HG03354 (cell line): ENCODE measurements around the gene OR6J1.

Experiments used
- ATAC-seq: cut with Tn5 transposase; IDR thresholded peaks from one replicate; pipeline ENCODE4 v1.9.1; 2021; ENCODE audit warnings: mild to moderate bottlenecking; ENCODE audit not compliant: unreplicated experiment, poor library complexity, severe bottlenecking

Gene OR6J1

GRCh38 chr14:22613736-22614239, 30.4 kb downstream of the OR6J1 start:
- no peak for ATAC-seq

- no peak for ATAC-seq
These were observed 31.0 kb downstream of the OR6J1 start for GRCh38 chr14:22613106-22613695.

DNA sequence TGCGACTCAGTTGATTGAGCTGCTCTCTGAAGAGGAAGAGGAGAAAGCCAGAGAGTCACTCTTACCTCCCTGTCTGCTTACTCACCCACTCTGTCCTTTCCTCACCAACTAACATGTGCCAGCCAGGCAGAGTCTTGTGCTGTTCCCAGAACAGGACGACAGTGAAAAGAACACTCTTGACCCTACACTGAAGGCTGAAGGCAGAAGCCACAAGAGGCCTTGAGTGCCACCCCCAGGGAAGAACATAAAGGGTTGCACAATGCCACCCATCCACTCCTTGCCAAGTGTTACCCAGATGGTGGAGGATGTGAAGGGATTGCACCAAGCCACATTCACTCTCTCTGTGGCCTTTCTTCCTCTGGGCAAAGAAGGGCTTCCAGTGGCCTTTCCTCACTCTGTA, 33.2 kb downstream of the OR6J1 start:
- no peak for ATAC-seq

DNA sequence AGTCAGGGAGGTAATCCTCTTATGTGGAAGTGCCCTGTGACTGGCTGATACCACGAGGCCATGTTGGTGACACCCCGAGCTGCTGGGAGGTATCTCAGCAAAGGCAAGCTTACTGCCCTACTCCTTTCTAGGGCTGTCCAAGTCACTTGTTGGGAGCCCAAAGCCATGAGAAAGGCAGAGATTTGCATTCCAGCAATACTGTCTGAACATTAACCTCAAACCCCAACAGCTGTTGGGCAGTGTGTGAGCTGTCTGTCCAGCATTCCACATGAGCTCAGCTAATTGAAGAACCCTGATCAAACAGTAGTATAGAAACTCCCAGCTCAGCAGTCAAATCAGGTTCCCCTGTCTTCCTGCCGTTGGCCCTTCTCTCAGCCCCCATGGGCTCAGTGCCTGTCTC, 36.9 kb downstream of the OR6J1 start:
- ATAC-seq: no peak

DNA sequence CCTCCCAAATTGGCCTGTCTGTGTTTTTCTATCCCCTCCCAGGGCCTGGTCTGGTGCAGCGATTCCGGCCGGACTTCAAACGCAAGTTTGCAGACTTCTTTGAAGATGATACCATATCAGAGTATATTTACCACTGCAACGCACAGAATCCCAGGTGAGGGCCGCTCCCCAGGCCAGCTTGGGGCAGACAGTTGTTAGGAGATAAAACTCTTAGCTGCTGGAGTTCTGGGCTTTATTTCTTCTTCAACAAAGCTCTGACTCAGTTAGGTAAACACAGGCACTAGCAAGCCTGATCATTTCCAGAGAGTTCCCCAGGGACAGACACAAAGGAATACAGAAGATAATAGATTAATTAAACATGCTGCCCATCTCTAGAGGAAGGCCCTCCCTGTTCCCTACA, 37.8 kb downstream of the OR6J1 start:
- no peak for ATAC-seq

DNA sequence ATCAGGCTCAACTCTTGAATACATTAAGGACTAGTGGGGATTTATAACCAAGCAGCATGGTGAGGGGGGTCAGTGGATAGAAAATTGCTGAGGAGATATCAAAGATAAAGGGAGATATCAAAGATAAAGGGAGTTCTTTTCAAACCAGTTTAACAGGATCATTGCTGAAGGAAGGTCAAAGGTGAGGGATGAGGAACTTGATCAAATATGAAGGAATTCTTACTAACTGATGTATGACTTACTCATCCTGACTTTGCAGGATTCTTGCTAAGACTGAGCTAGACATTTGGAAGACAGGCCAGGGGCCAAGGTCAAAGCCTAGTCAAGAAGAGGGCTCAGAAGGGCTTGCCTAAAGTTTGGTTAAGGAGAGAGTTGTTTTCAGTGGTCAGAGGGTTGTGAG, 41.3 kb downstream of the OR6J1 start:
- no peak for ATAC-seq

- no peak for ATAC-seq
These were observed 42.2 kb downstream of the OR6J1 start for GRCh38 chr14:22601996-22602395.

DNA sequence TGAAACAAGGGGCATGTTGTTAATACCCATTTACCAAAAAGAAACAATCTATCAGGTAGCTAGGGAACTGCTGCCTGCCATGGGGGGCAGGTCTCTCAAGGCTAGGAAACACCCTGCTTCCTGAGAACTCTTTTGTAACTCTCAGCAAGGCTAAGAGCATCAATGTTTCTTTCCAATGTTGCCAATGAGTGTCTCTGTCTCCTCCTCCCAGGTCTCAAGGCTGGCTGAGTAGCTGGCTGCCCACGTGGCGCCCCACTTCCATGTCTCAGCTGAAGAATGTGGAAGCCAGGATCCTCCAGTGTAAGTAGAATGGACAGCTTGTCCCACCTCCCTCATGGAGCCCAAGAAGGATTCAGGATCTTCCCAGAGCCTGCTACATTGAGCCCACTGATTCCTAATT, 42.7 kb downstream of the OR6J1 start:
- no peak for ATAC-seq

- ATAC-seq: no peak
These were observed 44.1 kb downstream of the OR6J1 start for GRCh38 chr14:22600027-22600426.

GRCh38 chr14:22599349-22599748, 44.8 kb downstream of the OR6J1 start:
- no peak for ATAC-seq

DNA sequence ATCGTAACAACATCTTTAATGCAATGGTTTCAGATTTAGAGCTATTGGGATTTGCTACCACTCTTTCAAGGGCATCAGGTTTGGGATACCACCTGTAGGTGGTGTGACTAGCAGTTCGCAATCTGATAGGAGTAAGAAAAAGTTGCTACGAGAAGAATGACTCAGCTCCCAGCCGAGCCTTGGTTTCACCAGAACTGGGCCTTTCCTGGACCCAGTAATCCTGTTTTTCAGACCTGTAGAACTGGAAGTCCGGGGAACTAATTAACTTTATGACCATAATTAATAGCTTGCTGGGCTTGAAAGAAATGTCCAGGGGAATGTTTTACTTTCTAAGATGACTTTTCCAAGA, 45.3 kb downstream of the OR6J1 start:
- ATAC-seq: peak; percentile 42

DNA sequence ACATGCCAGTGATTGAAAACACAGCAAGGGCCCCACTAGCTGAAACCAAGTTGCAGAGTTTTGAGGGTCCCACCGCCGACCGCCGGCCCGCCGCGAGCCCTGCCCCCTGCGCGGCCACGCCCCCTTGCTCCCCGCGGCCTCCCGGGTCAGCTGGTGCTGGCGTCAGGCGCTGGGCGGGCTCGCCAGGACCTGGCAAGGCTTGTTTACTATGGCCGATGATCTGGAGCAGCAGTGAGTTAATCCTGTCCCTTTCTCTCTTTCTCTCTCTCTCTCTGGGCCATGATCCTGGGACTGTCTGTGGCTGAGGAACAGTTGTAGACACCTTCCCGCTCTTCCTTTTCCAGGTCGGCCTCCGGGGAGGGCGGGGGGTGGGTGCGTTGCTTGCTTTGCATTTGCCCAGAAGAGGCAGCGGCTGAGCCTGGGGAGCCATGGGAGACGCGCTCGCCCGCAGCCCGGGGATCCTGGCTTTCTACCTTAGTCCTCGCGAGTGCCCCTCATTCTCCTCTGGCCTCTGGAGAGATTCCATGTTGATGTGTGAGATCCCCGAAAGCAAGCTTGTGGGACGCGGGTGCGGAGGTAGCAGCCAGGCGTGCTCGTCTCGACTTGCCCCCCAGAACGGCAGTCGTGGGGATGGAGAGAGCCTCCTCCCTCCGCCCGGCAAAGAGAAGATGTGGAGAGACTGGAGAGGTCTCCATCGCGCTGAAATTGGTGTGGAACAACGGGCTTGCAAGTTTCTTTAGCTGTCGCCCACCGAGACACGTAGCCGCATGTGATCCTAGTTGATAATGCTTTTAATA, 45.9 kb downstream of the OR6J1 start, which contains the start of gene ABHD4:
Gene ABHD4 (plus strand): TSS at position 202 of the 797 bp plus-strand sequence. CDS start 7 bp downstream, at position 209.
- peak; percentile 72 for ATAC-seq

GRCh38 chr14:22597771-22598098, 46.4 kb downstream of the OR6J1 start:
- no peak for ATAC-seq

DNA sequence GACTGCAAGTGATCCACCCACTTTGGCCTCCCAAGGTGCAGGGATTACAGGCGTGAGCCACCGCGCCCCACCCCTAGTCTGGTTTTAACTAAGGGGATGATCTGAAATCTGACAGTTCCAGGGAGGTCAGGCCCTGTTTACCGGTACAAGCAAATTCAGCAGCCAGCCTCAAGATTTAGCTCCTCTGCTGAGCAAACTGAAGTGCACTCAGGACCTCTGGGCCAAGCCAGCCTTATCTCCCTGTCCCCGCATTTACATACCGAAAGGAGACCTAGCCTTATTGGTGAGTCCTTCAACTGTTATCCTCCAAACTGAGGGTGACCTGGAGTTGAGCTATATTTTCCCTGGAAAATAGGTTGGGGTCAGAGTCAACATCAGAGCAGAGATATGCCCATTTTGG, 46.9 kb downstream of the OR6J1 start:
- ATAC-seq: no peak

DNA sequence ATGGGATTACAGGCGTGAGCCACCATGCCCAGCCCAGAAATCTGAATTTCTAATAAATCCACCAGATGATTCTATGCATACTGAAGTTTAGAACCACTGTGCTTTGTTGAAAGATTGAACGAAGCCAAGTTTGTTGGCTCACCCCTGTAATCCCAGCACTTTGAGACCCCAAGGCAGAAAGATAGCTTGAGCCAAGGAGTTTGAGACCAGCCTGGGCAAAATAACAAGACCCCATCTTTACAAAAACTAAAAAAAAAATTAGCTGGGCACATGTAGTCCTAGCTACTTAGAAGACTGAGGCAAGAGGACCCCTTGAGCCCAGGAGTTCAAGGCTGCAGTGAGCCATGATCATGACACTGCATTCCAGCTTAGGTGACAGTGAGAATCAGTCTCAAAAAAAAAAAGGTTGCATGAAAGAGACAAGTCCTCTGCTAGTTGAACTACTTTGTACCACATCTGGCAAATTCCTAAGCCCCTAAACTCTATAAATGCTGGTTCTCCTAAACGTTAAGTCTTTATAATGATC, 47.7 kb downstream of the OR6J1 start:
- ATAC-seq: no peak

DNA sequence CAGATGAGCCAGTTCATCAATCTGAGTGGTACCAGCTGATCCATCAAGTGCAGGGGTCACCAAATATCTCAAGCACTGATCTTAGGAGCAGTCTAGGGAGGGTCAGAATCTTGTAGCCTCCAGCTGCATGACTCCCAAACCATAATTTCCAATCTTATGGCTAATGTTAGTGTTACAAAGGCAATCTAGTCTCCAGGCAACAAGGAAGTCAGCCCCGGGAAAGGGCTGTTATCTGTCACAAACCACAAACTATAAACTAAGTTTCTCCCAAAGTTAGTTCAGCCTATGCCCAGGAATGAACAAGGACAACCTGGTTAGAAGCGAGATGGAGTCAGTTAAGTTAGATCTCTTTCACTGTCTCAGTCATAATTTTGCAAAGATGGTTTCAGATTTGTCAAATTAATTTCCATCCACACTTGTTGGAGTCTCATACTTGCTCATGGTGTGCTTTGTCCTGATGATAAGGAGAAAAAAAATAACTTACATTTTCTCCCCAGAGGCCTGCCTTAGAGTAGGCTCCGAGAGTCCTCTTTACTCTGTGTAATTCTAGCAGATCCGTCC, 49.9 kb downstream of the OR6J1 start:
- no peak for ATAC-seq

DNA sequence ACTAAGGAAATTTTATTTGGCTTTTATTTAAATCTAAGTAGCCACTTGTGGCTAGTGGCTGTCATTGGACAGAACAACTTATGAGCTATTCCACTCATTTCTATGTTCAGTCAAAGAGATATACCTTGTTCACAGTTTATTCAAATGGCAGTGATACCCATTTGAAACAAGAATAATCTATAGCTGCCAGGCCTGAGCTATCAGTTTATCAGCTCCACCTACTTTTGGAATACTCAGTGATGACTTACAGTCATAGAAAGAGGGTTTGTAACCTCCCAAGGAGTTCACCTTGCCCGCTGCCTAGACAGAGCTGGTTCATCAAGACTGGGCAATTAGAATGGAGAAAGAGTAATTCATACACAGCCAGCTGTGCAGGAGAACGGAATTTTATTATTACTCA, 50.6 kb downstream of the OR6J1 start:
- no peak for ATAC-seq

GRCh38 chr14:22593189-22593588, 51.0 kb downstream of the OR6J1 start:
- ATAC-seq: no peak

DNA sequence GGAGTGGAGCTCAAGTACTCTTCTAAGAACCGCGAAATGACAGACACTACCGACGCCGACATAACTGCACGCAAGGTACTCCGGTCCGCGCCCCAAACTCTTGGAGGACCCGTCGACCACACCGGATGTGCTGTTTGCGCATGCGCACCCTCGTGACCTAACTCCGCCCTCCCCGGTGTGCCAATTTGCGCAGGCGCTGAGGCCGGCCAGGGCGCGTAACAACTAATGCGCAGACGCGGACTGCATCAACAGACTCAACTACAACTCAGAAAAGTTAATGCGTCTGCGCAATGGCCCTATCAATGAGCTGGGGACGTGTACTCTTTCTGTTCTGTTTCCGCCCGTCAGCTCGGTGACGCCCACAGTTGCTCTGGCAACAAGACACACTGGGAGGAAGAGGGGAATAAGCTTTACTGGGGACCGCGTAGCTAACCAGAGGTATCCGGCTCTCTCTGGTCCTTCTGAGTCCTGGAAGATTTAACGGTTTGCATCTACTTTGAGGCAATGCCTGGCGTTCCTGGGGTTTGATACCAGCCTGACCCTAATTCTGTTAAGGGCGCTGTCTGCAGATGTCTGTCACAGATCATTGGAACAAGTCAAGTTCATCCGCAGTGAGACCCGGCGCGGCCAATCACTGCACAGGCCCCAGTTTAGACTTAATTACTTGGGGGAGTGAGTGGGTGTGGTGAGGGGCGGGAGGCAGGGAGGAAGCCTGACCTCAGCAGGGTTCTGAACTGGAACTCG, 54.9 kb downstream of the OR6J1 start, which contains the start of gene DAD1:
Gene DAD1 (minus strand): TSS at position 129 of the 744 bp plus-strand sequence. CDS start 67 bp downstream, at position 62.
- peak; percentile 90 for ATAC-seq

DNA sequence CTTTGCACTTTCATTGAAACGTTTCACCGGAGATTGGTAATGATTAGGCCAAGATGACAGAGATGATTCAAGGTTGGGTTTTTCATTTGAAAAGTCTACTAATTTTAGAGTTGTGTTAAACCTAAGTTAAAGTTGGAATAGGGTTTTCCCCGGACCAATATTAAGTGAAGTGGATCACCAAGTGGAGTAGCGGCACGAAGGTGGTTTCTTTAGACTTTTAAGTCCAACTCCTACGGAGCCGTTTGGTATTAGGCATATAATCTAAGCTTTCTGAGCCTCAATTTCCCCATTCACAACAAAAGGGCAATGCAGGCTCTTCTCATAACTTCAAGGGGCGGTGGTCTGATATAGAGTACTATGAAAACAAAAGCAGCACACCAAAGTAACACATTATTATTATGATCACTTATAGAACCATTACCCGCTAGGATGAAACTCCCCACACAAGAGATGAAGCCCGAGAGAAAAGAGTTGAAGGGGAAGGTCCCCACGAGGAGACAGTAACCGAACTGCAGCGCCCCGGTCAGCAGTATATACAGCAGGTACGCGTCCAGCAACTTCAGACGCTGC, 55.5 kb downstream of the OR6J1 start:
- no peak for ATAC-seq
